GM15510 (cell line): Measurements from ENCODE around the gene CRYBG1.

Source experiments
- POLR2A ChIP-seq: IDR thresholded peaks from 3 replicates; pipeline ENCODE4 v1.6.1; 2011; ENCODE audit warnings: borderline replicate concordance; ENCODE audit not compliant: insufficient read length; ENCODE audit errors: extremely low read depth

Gene CRYBG1

GRCh38 chr6:106618324-106618723 lies 257.8 kb downstream of the CRYBG1 start:
- no peak for TF ChIP-seq POLR2A

- no peak for TF ChIP-seq POLR2A
Observed at GRCh38 chr6:106619223-106619622, 258.7 kb downstream of the CRYBG1 start.

GRCh38 chr6:106620931-106621672 lies 260.6 kb downstream of the CRYBG1 start:
- TF ChIP-seq POLR2A: no peak
